Stimulated activated CD4-positive, alpha-beta T cell treated with anti-CD3 and anti-CD28 coated beads, Interleukin-12 subunit alpha, Interleukin-12 subunit beta, amount 100 ng/mL, for 24 hours (primary cell): Measurements from ENCODE around the gene CD40.
"Not testable (repeated sequence)": the region's sequence is repeated elsewhere in the genome, so short reads cannot be mapped to it uniquely, and the experiment has no call there.

Experiments
- DNase-seq, 2 experiments: peaks; one replicate each; pipeline ENCODE4 v3.0.0-alpha.2; 2020; ENCODE audit warnings: low read depth in 2 of 2

The CD40 gene

DNA sequence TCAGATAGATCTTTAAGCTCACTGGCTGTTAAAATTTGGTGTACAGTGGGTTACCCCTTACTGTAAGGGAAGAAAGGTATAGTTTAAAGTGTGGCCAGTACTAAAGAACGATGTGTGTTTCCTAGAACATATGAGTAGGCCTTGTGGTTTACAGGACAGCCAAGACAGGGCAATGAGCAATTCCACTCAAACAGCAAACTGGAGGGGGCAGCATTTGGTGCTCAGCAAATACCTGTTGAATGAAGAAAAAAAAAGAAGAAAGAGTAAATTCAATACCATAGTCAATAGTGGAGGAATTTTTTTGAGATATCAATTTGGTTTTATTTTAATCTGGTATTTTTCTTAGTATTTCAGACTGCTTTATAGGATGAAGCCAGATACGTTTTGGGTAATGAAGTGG lies 24.6 kb upstream of the CD40 start:
- no peak for DNase-seq

DNA sequence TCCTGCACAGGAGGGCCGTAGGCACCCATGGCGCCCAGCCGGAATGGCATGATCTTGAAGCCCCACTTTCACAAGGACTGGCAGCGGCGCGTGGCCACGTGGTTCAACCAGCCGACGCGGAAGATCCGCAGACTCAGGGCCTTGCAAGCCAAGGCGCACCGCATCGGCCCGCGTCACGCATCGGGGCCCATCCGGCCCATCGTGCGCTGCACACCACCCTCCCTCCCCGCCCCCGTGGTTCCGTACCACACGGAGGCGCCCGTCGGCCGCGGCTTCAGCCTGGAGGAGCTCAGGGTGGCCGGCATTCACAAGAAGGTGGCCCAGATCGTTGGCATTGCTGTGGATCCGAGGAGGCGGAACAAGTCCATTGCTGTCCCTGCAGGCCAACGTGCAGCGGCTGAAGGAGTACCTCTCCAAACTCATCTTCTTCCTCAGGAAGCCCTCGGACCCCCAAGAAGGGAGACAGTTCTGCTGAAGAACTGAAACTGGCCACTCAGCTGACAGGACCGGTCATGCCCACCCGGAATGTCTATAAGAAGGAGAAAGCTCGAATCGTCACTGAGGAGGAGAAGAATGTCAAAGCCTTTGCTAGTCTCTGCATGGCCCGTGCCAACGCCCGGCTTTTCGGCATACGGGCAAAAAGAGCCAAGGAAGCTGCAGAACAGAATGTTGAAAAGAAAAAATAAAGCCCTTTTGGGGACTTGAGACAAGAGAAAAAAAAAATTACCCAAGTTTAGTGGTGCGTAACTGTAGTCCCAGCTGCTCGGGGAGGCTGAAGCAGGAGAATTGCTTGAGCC lies 18.4 kb upstream of the CD40 start:
- DNase-seq = no peak

DNA sequence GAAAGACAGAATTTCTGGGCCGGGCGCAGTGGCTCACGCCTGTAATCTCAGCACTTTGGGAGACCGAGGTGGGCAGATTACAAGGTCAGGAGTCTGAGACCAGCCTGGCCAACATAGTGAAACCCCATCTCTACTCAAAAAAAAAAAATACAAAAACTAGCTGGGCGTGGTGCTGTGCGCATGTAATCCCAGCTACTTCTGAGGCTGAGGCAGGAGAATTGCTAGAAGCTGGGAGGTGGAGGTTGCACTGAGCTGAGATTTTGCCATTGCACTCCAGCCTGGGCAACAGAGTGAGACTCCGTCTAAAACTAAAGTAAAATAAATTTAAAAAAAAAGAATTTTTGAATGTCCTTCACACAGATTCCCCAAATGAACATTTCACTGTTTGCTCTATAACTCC lies 17.7 kb upstream of the CD40 start:
- not testable (repeated sequence) for DNase-seq

GRCh38 chr20:46100988-46101387 lies 17.1 kb upstream of the CD40 start:
- DNase-seq = no peak

GRCh38 chr20:46101957-46102356 lies 16.2 kb upstream of the CD40 start:
- no peak for DNase-seq

GRCh38 chr20:46102940-46103339 lies 15.2 kb upstream of the CD40 start:
- DNase-seq = no peak

DNA sequence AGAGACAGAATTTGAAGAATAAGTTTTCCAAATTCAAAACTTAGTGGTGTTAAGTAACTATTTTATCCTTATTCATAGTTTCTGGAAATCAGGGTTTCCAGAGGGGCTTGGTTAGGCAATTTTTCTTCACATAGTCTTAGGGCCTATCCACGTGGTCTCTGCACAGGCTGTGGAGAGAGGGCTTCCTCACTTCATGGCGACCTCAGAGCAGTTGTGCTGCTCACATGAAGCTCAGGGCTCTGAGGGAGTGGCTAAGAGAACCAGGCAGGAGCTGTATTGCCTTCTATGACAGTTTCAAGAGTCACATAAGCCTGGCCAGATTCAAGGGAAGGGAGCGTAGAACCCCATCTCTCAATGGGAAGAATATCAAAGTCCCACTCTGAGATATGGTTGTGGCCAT lies 13.9 kb upstream of the CD40 start:
- DNase-seq = no peak

DNA sequence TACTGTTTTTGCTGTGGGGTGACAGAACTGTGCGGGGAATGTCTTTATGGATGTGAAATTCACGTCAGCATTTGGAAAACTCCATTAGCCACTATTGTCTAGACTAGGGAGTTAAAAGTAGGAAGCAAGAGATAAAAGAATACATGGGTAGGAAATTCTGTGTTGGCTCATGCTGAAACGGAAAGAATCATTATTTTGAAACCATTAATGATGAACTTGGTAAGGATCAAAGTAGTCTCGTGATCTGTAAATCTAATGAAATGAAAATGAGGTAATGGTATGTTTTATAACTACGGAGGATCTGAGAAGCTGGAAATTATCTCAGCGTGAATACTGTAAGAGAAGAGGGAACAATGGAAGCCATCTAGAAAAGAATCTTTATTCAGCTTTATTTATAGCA lies 11.1 kb upstream of the CD40 start:
- DNase-seq = no peak

DNA sequence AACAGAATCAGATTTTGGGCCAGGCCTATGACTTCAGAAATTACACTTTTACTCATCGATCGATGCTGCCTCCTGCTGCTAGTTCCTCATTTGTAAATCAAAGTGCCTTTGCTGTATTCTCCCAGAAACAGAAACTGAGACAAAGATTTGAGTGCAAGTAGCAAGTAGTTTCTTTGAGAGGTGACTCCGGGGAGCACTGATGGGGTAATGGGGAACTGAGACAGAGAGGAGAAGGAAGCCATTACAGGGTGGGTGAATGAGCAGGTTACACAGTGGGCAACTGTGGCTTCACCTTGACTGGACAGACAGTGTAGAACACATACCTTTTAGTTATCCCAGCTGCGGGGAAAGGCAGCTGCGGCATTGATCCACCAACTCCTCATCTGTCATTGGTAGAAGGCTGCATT lies 9.7 kb upstream of the CD40 start:
- no peak for DNase-seq

DNA sequence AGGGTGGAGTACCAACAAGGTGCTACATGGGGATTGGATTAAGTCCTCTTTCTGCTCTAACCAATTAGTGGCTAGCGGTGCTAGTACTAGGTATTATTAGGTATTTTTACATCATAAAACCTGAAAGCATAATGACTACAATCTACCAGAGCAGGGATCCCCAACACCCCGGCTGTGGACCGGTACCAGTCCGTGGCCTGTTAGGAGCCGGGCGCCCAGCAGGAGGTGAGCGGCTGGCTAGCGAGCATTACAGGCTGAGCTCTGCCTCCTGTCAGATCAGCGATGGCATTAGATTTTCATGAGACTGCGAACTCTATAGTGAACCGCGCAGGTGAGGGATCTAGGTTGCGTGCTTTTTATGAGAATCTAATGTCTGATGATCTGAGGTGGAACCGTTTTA lies 9.1 kb upstream of the CD40 start:
- no peak for DNase-seq

- no peak for DNase-seq
Observed at GRCh38 chr20:46111028-46111835, 6.9 kb upstream of the CD40 start.

GRCh38 chr20:46111836-46112212 lies 6.3 kb upstream of the CD40 start:
- DNase-seq = no peak

DNA sequence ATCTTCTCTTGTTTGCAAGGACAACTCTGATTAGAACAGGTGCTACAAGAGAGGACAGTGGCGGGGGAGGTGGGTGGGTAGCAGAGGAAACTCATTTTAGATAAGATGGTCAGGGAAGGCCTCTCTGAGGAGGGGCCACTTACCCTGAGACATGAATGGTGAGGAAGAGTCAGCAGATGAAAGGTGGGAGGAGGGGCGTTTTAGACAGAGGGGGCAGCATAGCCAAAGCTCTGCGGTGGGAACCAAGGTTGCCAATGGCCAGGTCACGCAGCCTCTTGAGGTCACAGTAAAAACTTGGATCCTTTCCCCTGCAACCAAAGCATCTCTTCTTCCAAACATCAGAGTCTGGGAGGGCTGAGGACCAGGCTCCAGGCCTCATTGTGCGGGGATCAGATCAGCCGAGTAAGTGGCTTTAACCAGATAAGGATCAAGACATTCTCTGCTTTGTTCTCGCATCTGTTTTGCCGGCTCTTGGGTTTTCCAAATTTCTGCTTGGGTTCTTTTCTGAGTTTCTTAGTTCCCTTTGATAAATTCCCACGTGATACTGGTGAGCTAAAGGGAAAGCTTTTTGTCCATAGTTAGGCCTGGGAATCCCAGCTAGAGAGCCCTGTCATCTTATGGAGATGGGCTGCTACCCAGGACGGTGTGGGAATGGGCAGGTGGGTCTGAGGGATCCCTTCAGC lies 5.5 kb upstream of the CD40 start:
- DNase-seq = no peak

DNA sequence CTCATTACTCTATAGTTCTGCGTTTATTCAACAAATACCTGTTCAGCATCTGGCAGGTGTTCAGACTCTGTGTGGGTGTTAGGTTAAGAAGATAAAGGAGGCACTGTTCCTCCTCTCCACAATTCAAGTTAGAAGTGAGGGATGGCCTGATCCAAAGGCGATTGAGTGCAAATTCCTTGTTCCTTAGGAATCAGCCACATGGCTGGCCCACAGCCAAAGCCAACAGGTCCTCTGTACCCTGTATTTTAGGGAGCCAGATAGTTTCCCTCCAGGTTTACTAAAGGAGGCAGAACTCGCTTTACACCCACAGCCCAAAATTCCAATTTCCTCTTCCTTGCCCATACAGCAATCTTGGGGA lies 5.0 kb upstream of the CD40 start:
- DNase-seq = no peak

DNA sequence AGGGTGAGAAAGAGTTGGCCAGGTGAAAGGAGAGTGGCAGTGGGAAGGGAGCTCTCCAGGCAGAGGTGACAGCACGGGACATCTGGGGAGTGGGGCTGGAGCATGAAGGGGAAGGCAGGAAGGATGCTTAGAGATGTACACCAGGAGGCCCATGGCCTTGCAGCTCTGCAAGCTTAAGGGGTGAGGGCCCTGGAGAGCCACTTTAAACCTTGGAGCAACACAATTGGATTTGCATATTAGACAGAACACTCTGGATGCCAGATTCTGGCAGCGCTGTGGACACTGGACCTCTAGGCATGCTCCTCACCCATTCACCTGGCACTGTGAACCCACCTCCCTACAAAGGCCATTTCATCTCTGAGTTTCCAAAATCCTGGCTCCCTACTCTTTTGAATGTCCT lies 3.7 kb upstream of the CD40 start:
- no peak for DNase-seq

- no peak for DNase-seq
Observed at GRCh38 chr20:46118481-46119020, 437 bp downstream of the CD40 start.

GRCh38 chr20:46119028-46119546 lies 973 bp downstream of the CD40 start:
- DNase-seq = no peak

- DNase-seq = no peak
Observed at GRCh38 chr20:46119547-46119946, 1.4 kb downstream of the CD40 start.

DNA sequence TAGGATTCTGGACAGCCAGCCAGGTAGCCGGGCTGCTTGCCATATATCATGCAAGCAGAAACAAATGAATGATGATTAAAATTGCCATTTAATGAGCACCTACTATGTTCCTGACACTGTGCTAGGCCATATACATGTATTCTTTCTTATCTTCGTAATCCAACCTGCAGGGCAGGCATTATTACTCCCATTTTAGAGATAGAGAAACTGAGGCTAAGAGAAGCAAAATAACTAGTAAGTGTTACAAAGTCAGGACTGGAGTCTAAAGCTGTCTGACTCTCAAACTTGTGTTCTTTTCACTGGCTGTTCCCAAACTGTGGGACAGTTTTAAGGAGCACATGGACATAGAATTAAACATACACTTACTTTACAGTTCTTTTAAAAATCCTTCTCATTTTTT lies 2.0 kb downstream of the CD40 start:
- DNase-seq = no peak

- no peak for DNase-seq
Observed at GRCh38 chr20:46121184-46121930, 3.2 kb downstream of the CD40 start.

DNA sequence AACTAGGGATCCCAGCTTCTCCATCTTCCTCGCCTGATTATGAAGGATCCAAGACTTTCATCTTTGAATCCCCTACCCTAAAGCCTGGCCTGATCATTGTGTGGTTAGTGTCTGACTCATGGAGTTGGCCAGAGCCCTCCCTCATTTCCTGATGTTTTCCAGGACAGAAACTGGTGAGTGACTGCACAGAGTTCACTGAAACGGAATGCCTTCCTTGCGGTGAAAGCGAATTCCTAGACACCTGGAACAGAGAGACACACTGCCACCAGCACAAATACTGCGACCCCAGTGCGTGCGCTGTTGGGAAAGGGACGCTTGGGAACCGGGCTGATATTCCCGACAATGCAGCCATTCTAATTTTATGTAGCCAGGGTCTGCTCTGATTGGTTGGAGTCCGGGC lies 4.0 kb downstream of the CD40 start:
- no peak for DNase-seq
